MV-4-11 (cell line): ENCODE measurements around the gene UBE2G2.
A peak's percentile ranks its signal among the peaks of the same experiment; 100 is the strongest.

ENCODE experiments used
- DNase-seq: peaks from one replicate; lab custom pipeline; 2025; lab: John Stamatoyannopoulos, UW

The UBE2G2 gene

DNA sequence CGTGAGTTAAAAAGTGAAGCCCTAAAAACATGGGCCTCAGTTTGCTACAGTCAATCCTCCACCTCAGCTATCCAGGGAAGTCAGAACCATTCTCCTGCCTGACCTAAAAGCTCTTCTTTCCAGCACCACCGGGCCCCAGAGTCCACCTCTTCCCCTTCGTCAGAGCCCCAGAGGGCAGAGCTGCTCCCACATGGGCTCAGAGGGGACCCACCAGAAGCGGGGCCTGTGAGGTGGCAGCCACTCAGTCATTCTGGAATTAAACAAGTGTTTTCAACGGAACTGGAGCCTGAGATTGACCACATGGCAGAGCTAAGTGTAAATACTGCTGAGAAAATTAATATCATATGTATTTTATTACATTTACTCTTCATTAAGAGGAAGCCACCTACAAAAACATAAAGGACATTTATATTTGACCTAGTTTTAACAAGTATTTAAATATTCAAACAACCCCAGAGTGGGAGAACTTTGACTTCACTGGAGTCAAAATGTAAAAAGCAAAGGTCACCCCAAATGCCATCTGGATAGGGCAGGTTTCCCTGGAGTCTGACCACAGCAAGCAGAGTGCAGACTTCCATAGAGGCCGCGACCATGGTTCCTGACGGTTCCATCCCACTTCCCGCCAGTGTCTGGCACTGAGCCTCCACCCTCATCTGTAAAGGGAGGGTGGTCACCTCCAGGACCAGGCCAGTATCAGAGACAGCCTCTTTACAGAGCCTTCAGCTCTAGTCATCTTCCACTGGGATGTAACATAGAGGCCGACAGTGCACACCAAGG lies 14.4 kb upstream of the UBE2G2 start:
- DNase-seq = no peak

DNA sequence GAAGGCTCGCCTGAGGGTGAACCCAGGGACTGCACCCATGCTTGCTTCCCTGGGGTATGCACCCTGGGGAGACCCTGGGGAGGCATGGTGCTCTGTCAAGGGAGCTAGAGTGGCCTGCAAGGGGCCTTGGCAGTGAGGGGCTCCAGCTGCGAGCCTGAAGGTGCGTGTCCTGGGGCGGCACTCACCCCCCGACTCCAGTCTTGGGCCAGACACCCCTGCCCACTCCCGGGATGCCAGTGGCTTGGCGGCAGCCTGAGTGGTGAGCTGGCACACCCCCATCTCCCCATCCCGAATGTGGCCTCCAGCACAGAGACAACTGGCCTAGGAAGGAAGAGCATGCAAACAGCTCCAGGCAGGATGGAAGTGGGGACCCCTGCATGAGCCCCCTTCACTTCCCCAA lies 13.6 kb upstream of the UBE2G2 start:
- DNase-seq = no peak

- DNase-seq = no peak
These were observed 12.9 kb upstream of the UBE2G2 start for GRCh38 chr21:44814498-44815023.

GRCh38 chr21:44813727-44814126 lies 12.1 kb upstream of the UBE2G2 start:
- DNase-seq = no peak

GRCh38 chr21:44813149-44813548 lies 11.5 kb upstream of the UBE2G2 start:
- DNase-seq = no peak

DNA sequence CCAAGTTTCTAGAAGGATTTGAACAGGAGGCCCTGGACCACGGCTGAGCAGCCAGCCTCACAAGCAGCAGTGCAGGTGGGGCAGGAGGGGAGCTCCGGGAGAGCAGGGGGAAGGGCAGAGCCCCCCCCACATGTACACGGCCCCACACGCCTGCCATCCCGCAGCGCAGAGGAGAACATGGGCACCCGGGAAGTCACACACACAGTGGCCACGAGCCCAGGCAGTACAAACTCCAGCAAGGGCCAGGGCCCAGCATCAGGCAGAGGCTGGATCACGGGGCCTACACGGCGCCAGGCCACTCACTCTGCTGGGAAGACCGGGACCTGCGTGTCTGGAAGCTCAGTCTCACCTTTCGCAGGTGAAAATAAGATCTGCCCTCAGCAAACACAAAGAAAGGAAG lies 11.0 kb upstream of the UBE2G2 start:
- no peak for DNase-seq

GRCh38 chr21:44810779-44811178 lies 9.2 kb upstream of the UBE2G2 start:
- DNase-seq = no peak

- no peak for DNase-seq
These were observed 4.2 kb upstream of the UBE2G2 start for GRCh38 chr21:44805859-44806258.

DNA sequence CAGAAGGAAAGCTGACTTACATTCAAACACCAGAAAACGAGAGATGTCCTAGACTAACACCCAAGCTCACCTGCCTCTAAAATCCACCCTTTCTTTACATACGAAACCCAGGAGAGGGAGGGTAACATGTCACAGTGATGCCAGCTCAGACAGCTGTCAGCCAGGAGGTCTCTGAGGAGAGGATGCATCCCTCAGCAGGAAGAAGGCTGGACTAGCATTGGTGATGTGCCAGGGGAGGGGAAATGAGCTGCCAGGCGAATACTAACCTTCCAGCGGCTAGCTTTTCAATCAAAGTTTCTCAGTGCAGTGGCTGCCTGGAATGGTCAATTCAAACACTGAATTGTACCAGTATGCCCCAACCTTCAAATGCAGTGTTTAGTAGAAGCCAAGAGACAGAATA lies 3.6 kb upstream of the UBE2G2 start:
- DNase-seq = no peak

GRCh38 chr21:44804762-44805161 lies 3.1 kb upstream of the UBE2G2 start:
- DNase-seq = no peak

GRCh38 chr21:44803651-44804050 lies 2.0 kb upstream of the UBE2G2 start:
- DNase-seq = no peak

- DNase-seq = peak; percentile 40
These were observed 955 bp upstream of the UBE2G2 start for GRCh38 chr21:44802396-44803153.

DNA sequence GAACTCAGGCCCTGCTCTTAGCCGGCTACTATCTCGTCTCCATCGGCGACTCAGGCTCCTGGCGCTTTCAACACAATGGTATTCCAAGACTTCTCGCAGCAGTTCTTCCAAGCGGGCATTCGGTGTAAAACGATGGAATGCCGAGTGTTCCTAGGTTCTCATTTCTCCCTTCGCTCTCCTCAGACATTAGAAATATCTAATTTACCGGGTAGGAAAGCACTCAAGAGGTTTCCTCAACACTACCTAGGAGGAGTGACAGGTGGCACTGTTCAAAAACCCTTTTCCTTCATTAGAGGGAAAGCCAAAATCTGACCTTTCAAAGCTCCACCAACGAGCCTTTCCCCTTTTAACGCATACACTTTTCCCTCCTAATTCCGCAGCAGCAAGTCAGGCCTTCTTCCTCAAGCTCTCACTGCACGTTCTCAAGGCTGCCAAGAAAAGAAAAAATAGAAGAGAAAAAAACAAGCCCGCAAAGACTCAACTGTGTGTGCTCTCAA lies 601 bp downstream of the UBE2G2 start:
- peak; percentile 47 for DNase-seq

DNA sequence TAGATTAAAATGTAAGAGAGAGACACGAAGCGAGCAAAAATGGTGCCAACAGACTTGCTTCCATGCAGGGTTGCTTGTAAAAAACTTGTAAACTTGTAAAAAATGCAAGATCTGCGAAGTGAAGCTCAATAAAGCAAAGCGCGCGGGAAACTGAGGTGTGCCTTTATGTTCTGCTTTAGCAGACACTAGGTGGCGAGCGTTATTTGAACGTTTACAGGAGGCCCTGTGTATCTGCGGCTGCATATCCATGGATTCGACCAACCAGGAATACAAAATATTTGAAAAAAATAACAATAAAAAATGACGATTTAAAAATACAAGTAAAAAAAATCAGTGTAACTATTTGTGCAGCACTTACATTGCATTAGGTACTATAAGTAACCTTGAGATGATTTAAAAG lies 1.5 kb downstream of the UBE2G2 start:
- DNase-seq = no peak

DNA sequence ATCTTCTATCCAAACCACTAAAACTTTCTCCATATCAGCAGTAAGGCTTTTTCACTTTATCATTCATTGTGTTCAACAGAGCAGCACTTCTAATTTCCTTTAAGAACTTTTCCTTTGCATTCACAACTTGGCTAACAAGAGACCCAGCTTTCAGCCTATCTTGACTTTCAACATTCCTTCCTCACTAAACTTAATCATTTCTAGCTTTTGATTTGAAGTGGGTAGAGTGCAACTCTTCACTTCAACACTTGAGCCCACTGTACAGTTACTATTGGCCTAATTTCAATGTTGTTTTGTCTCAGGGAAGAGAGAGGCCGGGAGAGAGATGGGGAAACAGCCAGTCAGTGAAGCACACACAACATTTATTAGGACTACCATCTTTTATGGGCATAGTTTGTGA lies 2.0 kb downstream of the UBE2G2 start:
- DNase-seq = no peak

DNA sequence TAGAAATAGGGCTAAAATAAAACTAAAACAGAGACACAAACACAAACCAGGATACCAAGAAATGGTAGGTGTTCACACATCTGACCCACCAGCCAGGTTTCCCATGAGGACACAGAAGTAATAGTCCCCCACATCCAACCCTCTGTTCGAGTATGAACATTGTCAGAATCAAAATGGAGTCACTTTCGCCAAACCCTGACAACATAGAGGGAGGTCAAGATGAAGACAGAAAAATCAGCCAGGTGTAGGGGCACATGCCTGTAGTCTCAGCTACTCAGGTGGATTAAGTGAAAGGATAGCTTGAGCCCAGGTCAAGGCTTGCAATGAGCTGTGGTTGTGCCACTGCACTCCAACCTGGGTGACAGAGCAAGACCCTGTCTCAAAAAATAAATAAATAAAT lies 3.8 kb downstream of the UBE2G2 start:
- DNase-seq = no peak

DNA sequence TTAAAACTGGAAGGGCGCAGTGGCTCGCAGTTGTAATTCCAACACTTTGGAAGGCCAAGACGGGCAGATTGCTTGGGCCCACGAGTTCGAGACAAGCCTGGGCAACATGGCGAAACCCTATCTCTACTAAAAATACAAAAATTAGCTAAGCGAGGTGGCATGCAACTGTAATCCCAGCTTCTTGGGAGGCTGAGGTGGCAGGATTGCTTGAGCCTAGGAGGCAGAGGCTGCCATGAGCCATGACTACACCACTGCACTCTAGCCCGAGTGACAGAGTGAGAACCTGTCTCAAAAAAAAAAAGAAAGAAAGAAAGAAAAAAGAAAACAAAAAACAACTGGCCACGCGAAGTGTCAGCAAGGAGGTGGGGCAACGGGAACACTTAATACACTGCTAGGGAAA lies 6.3 kb downstream of the UBE2G2 start:
- no peak for DNase-seq

DNA sequence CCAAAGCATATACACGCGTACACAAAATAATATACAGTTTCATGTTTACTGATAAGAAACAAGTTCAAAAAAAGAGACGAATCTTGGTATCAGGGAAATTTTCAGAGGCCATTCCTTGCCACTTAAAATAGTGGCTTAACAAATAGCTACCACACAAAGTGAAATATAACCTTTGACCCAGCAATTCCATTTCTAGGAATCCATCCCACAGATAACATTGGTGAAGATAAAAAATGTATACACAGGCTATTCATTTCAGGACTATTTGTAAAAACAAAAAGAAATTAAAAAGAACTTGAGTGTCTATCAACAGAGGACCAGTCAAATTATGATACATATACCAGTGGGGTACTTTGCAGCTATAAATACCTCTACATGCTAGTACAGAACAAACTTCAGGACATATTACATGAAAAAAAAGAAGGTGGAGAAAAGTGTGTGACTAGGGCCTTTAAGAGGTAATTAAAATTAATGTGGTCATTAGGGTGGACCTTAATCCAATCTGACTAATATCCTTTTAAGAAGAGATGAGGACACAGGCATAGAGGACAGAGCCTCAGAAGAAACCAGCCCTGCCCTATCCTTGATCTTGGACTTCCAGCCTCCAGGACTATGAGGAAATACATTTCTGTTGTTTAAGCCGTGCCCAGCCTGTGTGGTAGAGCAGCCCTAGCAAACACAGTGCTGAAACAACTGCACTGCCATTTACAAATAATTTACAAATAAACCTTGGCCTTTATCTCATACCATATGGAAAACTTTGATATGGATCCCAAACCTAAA lies 7.8 kb downstream of the UBE2G2 start:
- DNase-seq = no peak

GRCh38 chr21:44792702-44793591 lies 8.7 kb downstream of the UBE2G2 start:
- peak; percentile 42 for DNase-seq

DNA sequence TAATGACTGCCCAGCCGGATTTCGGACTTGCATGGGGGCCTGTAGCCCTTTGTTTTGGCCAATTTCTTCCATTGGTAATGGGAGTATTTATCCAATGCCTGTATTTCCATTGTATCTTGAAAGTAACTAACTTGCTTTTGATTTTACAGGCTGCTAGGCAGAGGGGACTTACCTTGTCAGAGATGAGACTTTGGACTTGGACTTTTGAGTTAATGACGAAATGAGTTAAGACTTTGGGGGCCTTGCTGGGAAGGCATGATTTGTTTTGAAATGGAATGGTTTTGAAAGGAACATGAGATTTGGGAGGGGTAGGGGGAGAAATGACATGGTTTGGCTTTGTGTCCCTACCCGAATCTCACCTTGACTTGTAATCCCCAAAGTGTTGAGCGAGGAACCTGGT lies 9.6 kb downstream of the UBE2G2 start:
- DNase-seq = no peak

DNA sequence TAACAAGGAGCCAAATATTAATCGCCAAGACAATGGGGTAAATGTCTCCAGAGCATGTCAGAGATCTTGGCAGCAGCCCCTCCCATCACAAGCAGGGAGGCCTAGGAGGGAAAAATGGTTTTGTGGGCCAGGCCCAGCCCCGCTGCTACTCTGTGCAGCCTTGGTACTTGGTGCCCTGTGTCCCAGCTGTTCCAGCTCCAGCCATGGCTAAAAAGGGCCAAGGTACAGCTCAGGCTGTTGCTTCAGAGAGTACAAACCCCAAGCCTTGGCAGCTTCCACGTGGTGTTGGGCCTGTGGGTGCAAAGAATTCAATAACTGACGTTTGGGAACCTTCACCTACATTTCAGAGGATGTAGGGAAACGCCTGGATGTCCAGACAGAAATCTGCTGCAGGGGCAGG lies 10.4 kb downstream of the UBE2G2 start:
- DNase-seq = no peak
